Measurements from ENCODE around the gene ELOVL7.

ELOVL7 gene

DNA sequence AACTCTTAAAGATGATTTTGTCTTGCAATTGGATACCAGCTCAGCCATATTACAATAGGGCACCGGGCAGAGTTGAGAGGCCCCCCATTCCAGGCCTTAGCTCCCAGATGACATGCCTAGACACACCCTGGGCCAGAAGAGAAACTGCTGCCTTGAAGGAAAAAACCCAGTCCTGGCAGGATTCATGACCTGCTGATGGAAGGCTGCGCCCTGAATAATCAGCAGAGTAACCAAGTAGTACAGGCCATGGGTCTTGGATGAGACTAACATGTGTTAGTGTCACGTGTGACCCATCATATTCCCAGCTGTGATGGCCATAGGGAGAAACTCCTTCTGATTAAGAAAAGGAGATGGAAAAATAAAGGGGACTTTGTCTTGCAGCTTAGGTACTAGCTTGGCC lies 105.1 kb downstream of the ELOVL7 start:
- TF ChIP-seq TAF1 (IDR thresholded peaks at IDR 0.05; ENCODE audit: borderline replicate concordance, insufficient read depth, low read length) (no peak), FOXP2 (optimal IDR thresholded peaks at IDR 0.05; ENCODE audit: borderline replicate concordance, extremely low read depth, extremely low read length, insufficient read depth) (no peak), POLR2AphosphoS5 (IDR thresholded peaks at IDR 0.05; ENCODE audit: low read depth, low read length) (no peak), SIN3A (IDR thresholded peaks at IDR 0.05; ENCODE audit: borderline replicate concordance, insufficient read depth, low read length) (no peak)
- TF ChIP-seq, protein P1, sequence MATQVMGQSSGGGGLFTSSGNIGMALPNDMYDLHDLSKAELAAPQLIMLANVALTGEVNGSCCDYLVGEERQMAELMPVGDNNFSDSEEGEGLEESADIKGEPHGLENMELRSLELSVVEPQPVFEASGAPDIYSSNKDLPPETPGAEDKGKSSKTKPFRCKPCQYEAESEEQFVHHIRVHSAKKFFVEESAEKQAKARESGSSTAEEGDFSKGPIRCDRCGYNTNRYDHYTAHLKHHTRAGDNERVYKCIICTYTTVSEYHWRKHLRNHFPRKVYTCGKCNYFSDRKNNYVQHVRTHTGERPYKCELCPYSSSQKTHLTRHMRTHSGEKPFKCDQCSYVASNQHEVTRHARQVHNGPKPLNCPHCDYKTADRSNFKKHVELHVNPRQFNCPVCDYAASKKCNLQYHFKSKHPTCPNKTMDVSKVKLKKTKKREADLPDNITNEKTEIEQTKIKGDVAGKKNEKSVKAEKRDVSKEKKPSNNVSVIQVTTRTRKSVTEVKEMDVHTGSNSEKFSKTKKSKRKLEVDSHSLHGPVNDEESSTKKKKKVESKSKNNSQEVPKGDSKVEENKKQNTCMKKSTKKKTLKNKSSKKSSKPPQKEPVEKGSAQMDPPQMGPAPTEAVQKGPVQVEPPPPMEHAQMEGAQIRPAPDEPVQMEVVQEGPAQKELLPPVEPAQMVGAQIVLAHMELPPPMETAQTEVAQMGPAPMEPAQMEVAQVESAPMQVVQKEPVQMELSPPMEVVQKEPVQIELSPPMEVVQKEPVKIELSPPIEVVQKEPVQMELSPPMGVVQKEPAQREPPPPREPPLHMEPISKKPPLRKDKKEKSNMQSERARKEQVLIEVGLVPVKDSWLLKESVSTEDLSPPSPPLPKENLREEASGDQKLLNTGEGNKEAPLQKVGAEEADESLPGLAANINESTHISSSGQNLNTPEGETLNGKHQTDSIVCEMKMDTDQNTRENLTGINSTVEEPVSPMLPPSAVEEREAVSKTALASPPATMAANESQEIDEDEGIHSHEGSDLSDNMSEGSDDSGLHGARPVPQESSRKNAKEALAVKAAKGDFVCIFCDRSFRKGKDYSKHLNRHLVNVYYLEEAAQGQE (IDR thresholded peaks at IDR 0.05; ENCODE audit: insufficient read depth in 1 of 2, low read depth in 2 of 2, low read length in 2 of 2) = no peak

DNA sequence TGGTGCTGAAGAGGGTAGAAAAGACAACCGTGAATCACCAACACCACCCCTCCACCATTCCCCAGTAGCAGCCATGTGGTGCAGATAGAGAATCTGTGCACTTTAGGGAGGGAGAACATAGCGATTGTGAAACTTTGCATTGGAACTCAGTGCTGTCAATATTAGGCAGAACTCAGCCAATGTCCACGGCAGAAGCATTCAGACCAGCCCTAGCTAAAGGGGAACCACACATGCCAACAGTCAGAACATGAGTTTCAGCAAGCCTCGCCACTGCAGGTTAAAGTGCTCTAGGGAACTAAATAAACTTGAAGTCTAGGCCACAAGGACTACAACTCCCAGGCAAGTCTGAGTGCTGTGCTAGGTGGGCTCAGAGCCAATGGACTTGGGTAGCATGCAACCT lies 105.6 kb downstream of the ELOVL7 start:
- TF ChIP-seq FOXP2 (optimal IDR thresholded peaks at IDR 0.05; ENCODE audit: borderline replicate concordance, extremely low read depth, extremely low read length, insufficient read depth) (no peak), TAF1 (IDR thresholded peaks at IDR 0.05; ENCODE audit: borderline replicate concordance, insufficient read depth, low read length) (no peak), POLR2AphosphoS5 (IDR thresholded peaks at IDR 0.05; ENCODE audit: low read depth, low read length) (no peak), SIN3A (IDR thresholded peaks at IDR 0.05; ENCODE audit: borderline replicate concordance, insufficient read depth, low read length) (no peak)
- TF ChIP-seq, protein P1 (IDR thresholded peaks at IDR 0.05; ENCODE audit: insufficient read depth in 1 of 2, low read depth in 2 of 2, low read length in 2 of 2) = no peak

DNA sequence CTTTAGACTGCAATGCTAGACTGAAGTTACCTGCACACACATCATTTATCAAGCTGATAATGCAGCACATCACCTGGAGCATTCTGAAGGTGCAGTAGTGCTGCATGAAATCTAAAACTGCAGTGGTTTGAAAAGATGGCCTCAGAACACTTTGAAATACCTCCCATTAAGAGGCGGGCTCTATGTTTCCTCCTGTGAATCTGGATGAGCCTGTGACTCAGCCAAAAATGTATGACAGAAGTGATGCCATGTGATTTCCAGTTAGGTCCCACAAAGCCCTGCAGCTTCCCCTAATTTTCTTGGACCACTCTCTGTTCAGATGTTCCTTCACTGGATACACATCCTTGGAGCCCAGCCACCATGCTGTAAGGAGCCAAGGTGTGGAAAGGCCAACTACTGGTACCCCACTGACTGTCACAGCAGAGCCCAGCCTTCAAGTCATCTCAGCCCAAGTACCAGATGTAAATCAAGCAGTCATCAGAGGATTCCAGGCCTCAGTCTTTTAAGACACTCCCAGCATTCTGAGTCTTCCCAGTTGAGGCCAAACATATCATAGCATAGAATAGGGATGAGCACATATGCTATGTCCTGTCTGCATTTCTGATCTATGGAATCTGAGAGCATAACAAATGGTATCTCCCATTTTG lies 116.9 kb downstream of the ELOVL7 start:
- no peak for TF ChIP-seq FOXP2 (optimal IDR thresholded peaks at IDR 0.05; ENCODE audit: borderline replicate concordance, extremely low read depth, extremely low read length, insufficient read depth)
- no peak for TF ChIP-seq SIN3A (IDR thresholded peaks at IDR 0.05; ENCODE audit: borderline replicate concordance, insufficient read depth, low read length)
- no peak for TF ChIP-seq POLR2AphosphoS5 (IDR thresholded peaks at IDR 0.05; ENCODE audit: low read depth, low read length)
- TF ChIP-seq TAF1 (IDR thresholded peaks at IDR 0.05; ENCODE audit: borderline replicate concordance, insufficient read depth, low read length) = no peak
- TF ChIP-seq, protein P1 (IDR thresholded peaks at IDR 0.05; ENCODE audit: insufficient read depth in 1 of 2, low read depth in 2 of 2, low read length in 2 of 2) = no peak

DNA sequence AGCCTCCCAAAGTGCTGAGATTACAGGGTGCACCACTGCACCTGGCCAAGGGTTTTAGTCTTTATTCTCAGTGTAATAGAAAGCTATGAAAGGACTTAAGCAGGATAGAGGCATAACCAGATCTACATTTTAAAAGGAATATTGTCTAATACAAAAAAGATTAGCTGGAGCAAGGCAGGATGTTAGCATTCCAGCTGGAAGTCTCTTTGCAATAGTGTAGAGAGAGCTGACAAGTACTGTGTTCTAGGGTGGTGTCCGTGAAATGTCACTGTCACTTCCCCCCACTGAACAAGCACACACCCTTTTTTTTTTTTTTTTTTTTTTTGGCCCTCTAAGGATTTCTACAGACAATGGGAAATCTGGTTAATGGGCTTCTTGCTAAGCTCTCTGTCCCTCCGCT lies 119.9 kb downstream of the ELOVL7 start:
- TF ChIP-seq, protein P1 (IDR thresholded peaks at IDR 0.05; ENCODE audit: insufficient read depth in 1 of 2, low read depth in 2 of 2, low read length in 2 of 2) = no peak
- no peak for TF ChIP-seq FOXP2 (optimal IDR thresholded peaks at IDR 0.05; ENCODE audit: borderline replicate concordance, extremely low read depth, extremely low read length, insufficient read depth)
- TF ChIP-seq SIN3A (IDR thresholded peaks at IDR 0.05; ENCODE audit: borderline replicate concordance, insufficient read depth, low read length) = no peak

DNA sequence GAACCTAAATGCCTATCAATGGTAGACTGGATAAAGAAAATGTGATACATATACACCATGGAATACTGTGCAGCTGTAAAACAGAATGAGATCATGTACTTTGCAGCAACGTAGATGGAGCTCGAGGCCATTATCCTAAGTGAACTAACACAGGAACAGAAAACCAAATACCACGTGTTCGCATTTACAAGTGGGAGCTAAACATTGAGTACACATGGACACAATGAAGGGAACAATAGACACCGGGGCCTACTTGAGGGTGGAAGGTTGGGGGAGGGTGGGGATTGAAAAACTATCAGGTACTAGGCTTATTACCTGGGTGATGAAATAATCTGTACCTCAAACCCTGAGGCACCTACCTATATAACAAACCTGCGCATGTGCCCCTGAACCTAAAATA lies 121.7 kb downstream of the ELOVL7 start:
- TF ChIP-seq SIN3A (IDR thresholded peaks at IDR 0.05; ENCODE audit: borderline replicate concordance, insufficient read depth, low read length) (no peak), POLR2AphosphoS5 (IDR thresholded peaks at IDR 0.05; ENCODE audit: low read depth, low read length) (no peak), FOXP2 (optimal IDR thresholded peaks at IDR 0.05; ENCODE audit: borderline replicate concordance, extremely low read depth, extremely low read length, insufficient read depth) (no peak), TAF1 (IDR thresholded peaks at IDR 0.05; ENCODE audit: borderline replicate concordance, insufficient read depth, low read length) (no peak)
- TF ChIP-seq, protein P1 (IDR thresholded peaks at IDR 0.05; ENCODE audit: insufficient read depth in 1 of 2, low read depth in 2 of 2, low read length in 2 of 2) = no peak
